ENCODE data around the gene EML6. TPM values are rescaled to one million over a fixed set of nuclear protein-coding genes. Genes with fewer than 3 reads are reported as not detected.
"Not testable (repeated sequence)": the region's sequence is repeated elsewhere in the genome, so short reads cannot be mapped to it uniquely, and the experiment has no call there.

Gene EML6
- total RNA-seq, 8 experiments from 2014 or later = 2.9 to 23.2 (median 10.2) TPM

DNA sequence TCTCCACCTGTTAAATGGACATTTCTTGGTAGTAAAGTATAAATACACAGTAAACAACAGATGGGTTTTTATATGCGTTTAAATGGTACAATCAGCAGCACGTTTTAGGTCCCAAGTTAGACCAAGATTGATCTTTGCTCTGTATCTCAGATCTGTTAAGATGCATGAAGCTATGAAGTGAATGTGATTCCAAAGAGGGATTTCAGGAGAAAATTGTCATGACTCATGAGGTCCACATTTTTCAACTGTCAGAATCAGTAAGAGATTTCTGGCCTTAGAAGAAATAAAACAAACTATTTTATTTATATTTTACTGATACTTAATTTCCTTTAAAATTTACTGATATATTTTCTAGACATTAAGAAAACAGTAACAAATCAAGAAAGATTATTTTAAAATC lies 142.7 kb downstream of the EML6 start:
- Histone ChIP-seq H3K4me1 (replicated peaks in 1 of 2) (no peaks in the 10 kb centered on the region), H3K27ac (no peak overlapping the region), H3K4me3 (no peak overlapping the region)
- ATAC-seq (replicated peaks in 6 of 8) = no peak
- in situ Hi-C loops (cut with MboI; ENCODE audit: low pct_unique_long_range_greater_than_20kb in 2 of 9, low sequenced_read_pairs in 9 of 9, unreplicated experiment in 9 of 9) = no loop called here
- 20 to 100% (median 78%) methylated on average over 1 to 2 of the region's 2 CpGs for WGBS, 10 experiments

DNA sequence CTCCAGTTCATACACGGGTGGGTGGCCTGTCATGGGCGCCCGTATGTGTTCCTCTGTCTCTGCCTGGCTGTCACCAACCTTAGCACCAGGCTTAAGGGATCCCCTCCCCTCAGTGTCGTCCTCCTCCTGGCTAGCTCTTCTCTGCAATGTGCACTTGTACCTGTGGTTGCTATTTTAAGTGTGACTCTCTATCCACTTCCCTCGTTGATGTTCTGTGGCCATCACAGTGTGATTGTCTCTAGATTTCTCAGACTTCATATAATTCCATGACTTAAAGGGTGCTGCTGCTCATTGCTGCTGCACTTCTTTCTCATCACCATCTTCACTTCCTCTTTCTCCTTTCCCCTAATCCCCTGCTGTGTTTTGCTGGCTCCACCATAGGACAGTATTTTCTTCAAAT lies 143.4 kb downstream of the EML6 start:
- in situ Hi-C loops (cut with MboI; ENCODE audit: low pct_unique_long_range_greater_than_20kb in 2 of 9, low sequenced_read_pairs in 9 of 9, unreplicated experiment in 9 of 9) = no loop called here
- H3K4me1 ChIP-seq (replicated peaks in 1 of 2) = no peaks in the 10 kb centered on the region
- H3K4me3 ChIP-seq = no peak overlapping the region
- no peak for ATAC-seq (replicated peaks in 6 of 8)
- 0 to 100% (median 83%) methylated on average over 1 to 3 of the region's 5 CpGs; no CpG with 5 or more reads in 1 of the 10 experiments for WGBS, 10 experiments
- no peak overlapping the region for H3K27ac ChIP-seq

DNA sequence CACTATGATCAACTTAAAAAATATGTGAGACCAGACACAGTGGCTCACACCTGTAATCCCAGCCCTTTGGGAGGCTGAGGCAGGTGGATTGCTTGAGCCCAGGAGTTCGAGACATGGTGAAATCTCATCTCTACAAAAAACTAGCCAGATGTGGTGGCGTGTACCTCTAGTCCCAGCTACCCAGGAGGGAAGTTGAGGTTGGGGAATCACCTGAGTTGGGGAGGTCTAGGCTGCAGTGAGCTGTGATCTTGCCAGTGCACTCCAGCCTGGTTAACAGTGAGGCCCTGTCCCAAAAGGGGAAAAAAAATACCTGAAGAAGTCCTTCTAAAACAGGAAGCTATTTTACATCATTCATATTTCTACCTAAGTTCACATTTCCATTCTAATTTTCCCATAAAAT lies 144.0 kb downstream of the EML6 start:
- no peak for ATAC-seq (replicated peaks in 6 of 8)
- in situ Hi-C loops (cut with MboI; ENCODE audit: low pct_unique_long_range_greater_than_20kb in 2 of 9, low sequenced_read_pairs in 9 of 9, unreplicated experiment in 9 of 9) = no loop called here
- WGBS, 10 experiments = 80 to 100% (median 100%) methylated on average over 1 to 2 of the region's 2 CpGs; no CpG with 5 or more reads in 3 of the 10 experiments
- Histone ChIP-seq H3K27ac (no peak overlapping the region), H3K4me3 (no peak overlapping the region), H3K4me1 (replicated peaks in 1 of 2) (no peaks in the 10 kb centered on the region)

- H3K4me1 ChIP-seq (replicated peaks in 1 of 2) = peaks cover 0 to 4% of the 10 kb centered on the region in 2 donors
- peak in 1 of 8 experiments; percentile 82 for ATAC-seq (replicated peaks in 6 of 8)
- H3K4me3 ChIP-seq = no peak overlapping the region
- WGBS, 10 experiments = 45 to 94% (median 84%) methylated on average over 1 to 13 of the region's 13 CpGs
- in situ Hi-C loops (cut with MboI; ENCODE audit: low pct_unique_long_range_greater_than_20kb in 2 of 9, low sequenced_read_pairs in 9 of 9, unreplicated experiment in 9 of 9) = no loop called here
- no peak overlapping the region for H3K27ac ChIP-seq
These were observed 148.1 kb downstream of the EML6 start for GRCh38 chr2:54871457-54872107.

- WGBS, 10 experiments = 57 to 100% (median 79%) methylated on average over 1 to 3 of the region's 3 CpGs; no CpG with 5 or more reads in 1 of the 10 experiments
- no peak overlapping the region for H3K27ac ChIP-seq
- no peak overlapping the region for H3K4me3 ChIP-seq
- H3K4me1 ChIP-seq (replicated peaks in 1 of 2) = peaks cover 0 to 5% of the 10 kb centered on the region in 2 donors
- in situ Hi-C loops (cut with MboI; ENCODE audit: low pct_unique_long_range_greater_than_20kb in 2 of 9, low sequenced_read_pairs in 9 of 9, unreplicated experiment in 9 of 9) = no loop called here
- no peak for ATAC-seq (replicated peaks in 6 of 8)
These were observed 149.3 kb downstream of the EML6 start for GRCh38 chr2:54872780-54873179.

GRCh38 chr2:54873236-54873635 lies 149.8 kb downstream of the EML6 start:
- H3K27ac ChIP-seq; H3K4me1 ChIP-seq (replicated peaks in 1 of 2); in situ Hi-C loops (cut with MboI; ENCODE audit: low pct_unique_long_range_greater_than_20kb in 2 of 9, low sequenced_read_pairs in 9 of 9, unreplicated experiment in 9 of 9); ATAC-seq (replicated peaks in 6 of 8); H3K4me3 ChIP-seq: not testable (repeated sequence)
- WGBS, 10 experiments = 0 to 100% (median 58%) methylated on average over 1 to 2 of the region's 3 CpGs; no CpG with 5 or more reads in 6 of the 10 experiments

GRCh38 chr2:54876764-54877163 lies 153.3 kb downstream of the EML6 start:
- ATAC-seq (replicated peaks in 6 of 8) = no peak

DNA sequence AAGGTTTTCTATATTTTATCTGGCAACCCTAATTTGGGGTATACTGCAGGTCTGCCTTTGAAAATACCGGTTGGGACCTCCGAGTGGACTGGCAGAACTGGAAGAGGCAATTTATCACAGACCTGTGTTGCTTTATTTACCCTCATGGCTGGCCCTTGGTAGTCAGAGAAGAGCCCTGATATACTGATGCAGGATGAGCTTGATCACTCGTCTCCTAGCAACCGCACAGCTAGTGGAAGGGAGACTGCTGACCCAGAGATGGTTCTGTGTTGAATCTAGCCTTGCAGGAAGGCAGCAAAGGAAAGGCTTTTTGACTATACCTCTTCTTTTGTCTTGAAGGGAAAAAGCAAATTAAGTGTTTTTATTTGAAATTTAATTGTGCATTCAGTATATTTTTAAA lies 154.7 kb downstream of the EML6 start:
- 60 to 100% (median 89%) methylated on average over 1 to 3 of the region's 4 CpGs; no CpG with 5 or more reads in 2 of the 10 experiments for WGBS, 10 experiments
- in situ Hi-C loops (cut with MboI; ENCODE audit: low pct_unique_long_range_greater_than_20kb in 2 of 9, low sequenced_read_pairs in 9 of 9, unreplicated experiment in 9 of 9) = no loop called here
- peak in 5 of 8 experiments; percentile 83 to 95 (median 91) for ATAC-seq (replicated peaks in 6 of 8)
- H3K4me3 ChIP-seq = no peak overlapping the region
- peaks cover 27 to 36% of the 10 kb centered on the region in 2 donors for H3K4me1 ChIP-seq (replicated peaks in 1 of 2)
- no peak overlapping the region for H3K27ac ChIP-seq

More at GRCh38 chr2:54876764-54877163, 153.3 kb downstream of the EML6 start:
- Histone ChIP-seq H3K4me3 (no peak overlapping the region), H3K4me1 (replicated peaks in 1 of 2) (peaks cover 27 to 36% of the 10 kb centered on the region in 2 donors), H3K27ac (no peak overlapping the region)
- in situ Hi-C loops (cut with MboI; ENCODE audit: low pct_unique_long_range_greater_than_20kb in 2 of 9, low sequenced_read_pairs in 9 of 9, unreplicated experiment in 9 of 9) = no loop called here
- 83 to 100% (median 100%) methylated on average over 1 of the region's 1 CpG; no CpG with 5 or more reads in 7 of the 10 experiments for WGBS, 10 experiments

DNA sequence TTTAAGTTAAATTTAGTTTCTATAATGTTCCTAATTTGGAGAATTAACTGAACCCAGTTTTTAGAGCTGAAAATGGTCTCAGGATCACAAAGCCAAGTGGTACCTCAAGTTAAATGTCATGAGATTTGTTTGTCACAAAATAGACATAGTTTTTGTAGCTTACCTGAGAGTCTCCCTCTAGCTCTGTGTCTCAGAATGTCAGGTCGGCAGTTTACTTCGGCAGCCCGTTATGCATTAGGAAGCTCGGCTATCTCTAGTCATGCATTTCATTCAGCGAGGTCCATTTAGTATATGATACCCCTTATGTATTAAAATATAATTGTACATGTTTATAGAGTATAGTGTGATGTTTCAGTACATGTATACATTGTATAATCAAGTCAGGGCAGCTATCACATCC lies 155.6 kb downstream of the EML6 start:
- Histone ChIP-seq H3K27ac (no peak overlapping the region), H3K4me1 (replicated peaks in 1 of 2) (peaks cover 27 to 36% of the 10 kb centered on the region in 2 donors), H3K4me3 (no peak overlapping the region)
- 80 to 98% (median 85%) methylated on average over 1 to 5 of the region's 5 CpGs; no CpG with 5 or more reads in 2 of the 10 experiments for WGBS, 10 experiments
- no peak for ATAC-seq (replicated peaks in 6 of 8)
- in situ Hi-C loops (cut with MboI; ENCODE audit: low pct_unique_long_range_greater_than_20kb in 2 of 9, low sequenced_read_pairs in 9 of 9, unreplicated experiment in 9 of 9) = no loop called here

DNA sequence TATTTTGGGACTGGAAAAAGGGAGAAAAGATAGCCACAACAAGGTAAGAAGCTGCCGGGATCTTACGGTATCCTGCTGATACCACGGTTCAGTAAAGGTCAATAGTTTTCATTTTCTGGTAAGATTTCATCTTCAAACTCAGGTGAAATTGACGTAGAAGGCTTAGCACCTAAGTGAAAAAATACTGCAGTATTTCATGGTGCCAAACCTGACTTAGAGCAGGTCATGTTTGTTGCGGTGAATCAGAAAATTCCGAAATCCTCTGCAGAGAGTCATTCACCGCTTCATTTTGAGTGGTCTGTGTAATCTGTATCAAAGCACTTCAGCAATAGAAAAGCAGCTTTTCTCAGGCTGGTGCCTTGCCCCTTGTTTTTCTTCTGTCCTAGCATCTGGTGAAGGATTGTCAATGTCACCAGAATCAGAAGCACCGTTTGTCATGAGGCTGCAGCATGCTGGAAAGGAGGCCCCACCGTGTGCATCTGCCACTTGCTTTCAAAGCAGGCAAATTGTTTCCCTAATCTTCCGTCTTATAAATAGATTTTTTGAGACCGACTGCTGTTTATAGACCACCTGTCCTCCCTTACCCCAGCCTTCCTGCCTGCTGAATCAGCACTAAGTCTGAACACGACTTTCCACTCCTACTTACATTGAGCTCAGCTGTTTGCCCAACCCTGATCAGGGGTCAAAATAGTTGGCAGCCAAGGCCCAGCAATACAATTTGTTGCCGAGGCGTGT lies 156.3 kb downstream of the EML6 start:
- Histone ChIP-seq H3K4me3 (no peak overlapping the region), H3K27ac (peak overlapping the region; percentile 33 to 46), H3K4me1 (replicated peaks in 1 of 2) (peaks cover 27 to 36% of the 10 kb centered on the region in 2 donors)
- 34 to 87% (median 71%) methylated on average over 3 to 12 of the region's 14 CpGs for WGBS, 10 experiments
- ATAC-seq (replicated peaks in 6 of 8) = peak in 5 of 8 experiments; percentile 60 to 73 (median 65)
- in situ Hi-C loops (cut with MboI; ENCODE audit: low pct_unique_long_range_greater_than_20kb in 2 of 9, low sequenced_read_pairs in 9 of 9, unreplicated experiment in 9 of 9) = no loop called here

GRCh38 chr2:54880428-54880827 lies 157.0 kb downstream of the EML6 start:
- in situ Hi-C loops (cut with MboI; ENCODE audit: low pct_unique_long_range_greater_than_20kb in 2 of 9, low sequenced_read_pairs in 9 of 9, unreplicated experiment in 9 of 9) = no loop called here

GRCh38 chr2:54881759-54882158 lies 158.3 kb downstream of the EML6 start:
- in situ Hi-C loops (cut with MboI; ENCODE audit: low pct_unique_long_range_greater_than_20kb in 2 of 9, low sequenced_read_pairs in 9 of 9, unreplicated experiment in 9 of 9) = no loop called here
- H3K4me3 ChIP-seq = no peak overlapping the region
- H3K4me1 ChIP-seq (replicated peaks in 1 of 2) = peaks cover 27 to 31% of the 10 kb centered on the region in 2 donors
- H3K27ac ChIP-seq = no peak overlapping the region
- peak in 1 of 8 experiments; percentile 26 for ATAC-seq (replicated peaks in 6 of 8)
- WGBS, 10 experiments = 47 to 100% (median 78%) methylated on average over 1 to 4 of the region's 4 CpGs; no CpG with 5 or more reads in 2 of the 10 experiments

More at GRCh38 chr2:54880428-54880827, 157.0 kb downstream of the EML6 start:
- peak in 2 of 8 experiments; percentile 12 to 22 for ATAC-seq (replicated peaks in 6 of 8)
- H3K4me1 ChIP-seq (replicated peaks in 1 of 2) = peaks cover 27 to 35% of the 10 kb centered on the region in 2 donors
- no peak overlapping the region for H3K4me3 ChIP-seq
- 0 to 63% (median 40%) methylated on average over 1 of the region's 1 CpG; no CpG with 5 or more reads in 3 of the 10 experiments for WGBS, 10 experiments
- H3K27ac ChIP-seq = peak overlapping the region in 1 of 2 donors; percentile 46

DNA sequence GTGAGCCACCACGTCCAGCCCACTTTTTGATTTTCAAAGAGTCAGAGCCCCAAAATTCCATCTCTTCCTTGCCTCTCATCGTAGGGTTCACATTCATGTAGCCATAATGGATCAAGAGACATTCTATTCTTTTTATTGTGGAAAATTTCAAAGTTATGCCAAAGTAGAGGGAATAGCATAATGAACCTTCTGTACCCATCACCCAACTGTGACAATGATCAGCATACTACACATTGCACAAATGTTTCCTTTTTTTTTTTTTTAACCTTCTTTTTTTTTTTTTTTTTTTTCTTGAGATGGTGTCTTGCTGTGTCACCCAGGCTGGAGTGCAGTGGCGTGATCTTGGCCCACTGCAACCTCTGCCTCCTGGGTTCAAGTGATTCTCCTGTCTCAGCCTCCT lies 162.4 kb downstream of the EML6 start:
- in situ Hi-C loops (cut with MboI; ENCODE audit: low pct_unique_long_range_greater_than_20kb in 2 of 9, low sequenced_read_pairs in 9 of 9, unreplicated experiment in 9 of 9) = no loop called here
- WGBS, 10 experiments = 30 to 100% (median 93%) methylated on average over 1 to 3 of the region's 3 CpGs

More for the DNA sequence above, 162.4 kb downstream of the EML6 start:
- H3K4me3 ChIP-seq = no peak overlapping the region
- no peak for ATAC-seq (replicated peaks in 6 of 8)
- H3K27ac ChIP-seq = no peak overlapping the region
- H3K4me1 ChIP-seq (replicated peaks in 1 of 2) = peaks cover 1% of the 10 kb centered on the region in 2 donors

Measured in motor neuron (in vitro differentiated cells).